NCI-H345 (cell line): ENCODE results near the gene NPHS2.
"Not testable (repeated sequence)": the region's sequence is repeated elsewhere in the genome, so short reads cannot be mapped to it uniquely, and the experiment has no call there.

Experiments
- DNase-seq: peaks from one replicate; lab custom pipeline; 2025; lab: John Stamatoyannopoulos, UW

Gene NPHS2

GRCh38 chr1:179547021-179547535 lies 28.7 kb downstream of the NPHS2 start:
- no peak for DNase-seq

- DNase-seq: no peak
Observed at GRCh38 chr1:179545321-179545720, 30.4 kb downstream of the NPHS2 start.

GRCh38 chr1:179541774-179542173 lies 34.0 kb downstream of the NPHS2 start:
- no peak for DNase-seq

GRCh38 chr1:179530352-179530751 lies 45.4 kb downstream of the NPHS2 start:
- DNase-seq: no peak

GRCh38 chr1:179529482-179530195 lies 46.1 kb downstream of the NPHS2 start:
- DNase-seq: no peak

- DNase-seq: not testable (repeated sequence)
Observed at GRCh38 chr1:179518544-179518943, 57.2 kb downstream of the NPHS2 start.

GRCh38 chr1:179516976-179517705 lies 58.6 kb downstream of the NPHS2 start:
- no peak for DNase-seq

GRCh38 chr1:179510038-179510437 lies 65.7 kb downstream of the NPHS2 start:
- no peak for DNase-seq

- no peak for DNase-seq
Observed at GRCh38 chr1:179509384-179509783, 66.4 kb downstream of the NPHS2 start.

GRCh38 chr1:179506199-179506598 lies 69.5 kb downstream of the NPHS2 start:
- DNase-seq: no peak
